ENCODE measurements around the gene ZSCAN20.

Gene ZSCAN20

GRCh38 chr1:33535334-33535733, 62.9 kb downstream of the ZSCAN20 start:
- DNase-seq (ENCODE audit: low spot score), result no peak

- DNase-seq (ENCODE audit: low spot score), result no peak
Measured at GRCh38 chr1:33537885-33538284, 65.4 kb downstream of the ZSCAN20 start.

- no peak for DNase-seq (ENCODE audit: low spot score)
Measured at GRCh38 chr1:33541966-33542365, 69.5 kb downstream of the ZSCAN20 start.
